ENCODE measurements around the gene ADAMTSL3. TPM values are rescaled to one million over a fixed set of nuclear protein-coding genes. Genes with fewer than 3 reads are reported as not detected.

The ADAMTSL3 gene
- total RNA-seq, 4 donors from 2014 or later: 4.9 to 8.8 (median 6.8) TPM

DNA sequence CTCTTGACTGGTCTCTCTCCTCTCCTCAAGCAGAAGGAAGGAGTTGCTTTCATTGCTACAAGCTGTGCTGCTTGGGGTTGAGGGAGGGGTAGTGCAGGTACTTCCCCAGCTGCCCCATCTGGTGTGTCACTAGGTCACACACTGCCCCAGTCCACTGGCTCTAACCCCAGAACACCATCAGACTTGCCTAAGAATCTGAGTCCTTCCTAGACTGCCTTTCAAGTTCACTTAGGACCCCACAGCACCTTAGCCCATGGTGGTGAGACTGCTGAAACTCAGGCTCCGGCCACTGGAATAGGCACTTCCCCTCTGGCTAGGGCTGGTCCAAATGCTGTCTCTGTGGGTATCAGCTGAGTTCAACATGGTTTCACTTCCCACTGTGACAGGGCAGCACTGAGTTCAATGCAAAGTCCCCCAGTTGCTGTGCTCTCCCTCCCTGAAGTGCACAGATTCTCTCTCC lies 301.9 kb downstream of the ADAMTSL3 start:
- no peak overlapping the region for H3K27ac ChIP-seq
- in situ Hi-C loops (cut with MboI; ENCODE audit: low pct_ligation_motif_present in 1 of 4, low pct_unique_long_range_greater_than_20kb in 1 of 4, low sequenced_read_pairs in 3 of 4): no loop called here
- no peak for TF ChIP-seq EP300 (IDR thresholded peaks at IDR 0.05; ENCODE audit: low read depth)
- TF ChIP-seq, protein P1, sequence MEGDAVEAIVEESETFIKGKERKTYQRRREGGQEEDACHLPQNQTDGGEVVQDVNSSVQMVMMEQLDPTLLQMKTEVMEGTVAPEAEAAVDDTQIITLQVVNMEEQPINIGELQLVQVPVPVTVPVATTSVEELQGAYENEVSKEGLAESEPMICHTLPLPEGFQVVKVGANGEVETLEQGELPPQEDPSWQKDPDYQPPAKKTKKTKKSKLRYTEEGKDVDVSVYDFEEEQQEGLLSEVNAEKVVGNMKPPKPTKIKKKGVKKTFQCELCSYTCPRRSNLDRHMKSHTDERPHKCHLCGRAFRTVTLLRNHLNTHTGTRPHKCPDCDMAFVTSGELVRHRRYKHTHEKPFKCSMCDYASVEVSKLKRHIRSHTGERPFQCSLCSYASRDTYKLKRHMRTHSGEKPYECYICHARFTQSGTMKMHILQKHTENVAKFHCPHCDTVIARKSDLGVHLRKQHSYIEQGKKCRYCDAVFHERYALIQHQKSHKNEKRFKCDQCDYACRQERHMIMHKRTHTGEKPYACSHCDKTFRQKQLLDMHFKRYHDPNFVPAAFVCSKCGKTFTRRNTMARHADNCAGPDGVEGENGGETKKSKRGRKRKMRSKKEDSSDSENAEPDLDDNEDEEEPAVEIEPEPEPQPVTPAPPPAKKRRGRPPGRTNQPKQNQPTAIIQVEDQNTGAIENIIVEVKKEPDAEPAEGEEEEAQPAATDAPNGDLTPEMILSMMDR (IDR thresholded peaks at IDR 0.05): no peak
- H3K27me3 ChIP-seq: no peaks in the 10 kb centered on the region
- intact Hi-C loops (cut with DNase I; ENCODE audit: low total_unique reads): no loop called here
- WGBS, 2 donors (ENCODE audit: low coverage in 1 of 2): 89% methylated on average over 1 of the region's 1 CpG; no CpG with 5 or more reads in 1 of the 2 donors
- DNase-seq: peak; percentile 33
- H3K4me3 ChIP-seq: no peak overlapping the region
- H3K9me3 ChIP-seq: no peaks in the 10 kb centered on the region
- H3K36me3 ChIP-seq: no peaks in the 10 kb centered on the region
- no peaks in the 10 kb centered on the region for H3K4me1 ChIP-seq

DNA sequence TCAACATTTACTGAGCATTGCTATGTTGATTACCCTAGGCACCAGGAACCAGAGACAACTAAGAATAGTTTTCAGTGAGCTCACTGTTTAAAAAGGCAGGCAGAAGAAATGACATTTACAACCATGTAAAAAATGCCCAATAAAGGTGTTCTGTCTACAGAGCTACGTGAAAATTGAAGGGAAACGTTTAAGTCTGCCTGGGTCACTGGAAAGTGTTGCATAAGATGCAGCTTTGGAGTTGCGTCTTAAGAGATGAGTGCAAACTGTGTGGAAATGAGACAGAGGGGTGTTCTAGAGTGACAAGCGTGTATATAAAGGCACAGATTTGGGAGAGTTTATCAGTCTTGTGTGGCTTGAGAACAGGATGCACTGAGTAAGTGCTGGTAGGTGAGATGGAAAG lies 303.0 kb downstream of the ADAMTSL3 start:
- H3K4me1 ChIP-seq: no peaks in the 10 kb centered on the region
- intact Hi-C loops (cut with DNase I; ENCODE audit: low total_unique reads): no loop called here
- in situ Hi-C loops (cut with MboI; ENCODE audit: low pct_ligation_motif_present in 1 of 4, low pct_unique_long_range_greater_than_20kb in 1 of 4, low sequenced_read_pairs in 3 of 4): no loop called here
- no peaks in the 10 kb centered on the region for H3K36me3 ChIP-seq
- no peaks in the 10 kb centered on the region for H3K27me3 ChIP-seq
- no peak overlapping the region for H3K4me3 ChIP-seq
- no peak for DNase-seq
- no peak overlapping the region for H3K27ac ChIP-seq
- WGBS, 2 donors (ENCODE audit: low coverage in 1 of 2): 61 to 67% methylated on average over 4 of the region's 4 CpGs
- TF ChIP-seq EP300 (IDR thresholded peaks at IDR 0.05; ENCODE audit: low read depth) (no peak), POLR2A (IDR thresholded peaks at IDR 0.05) (no peak), POLR2AphosphoS5 (IDR thresholded peaks at IDR 0.05) (no peak)
- TF ChIP-seq, protein P1 (IDR thresholded peaks at IDR 0.05): no peak
- H3K9me3 ChIP-seq: no peaks in the 10 kb centered on the region

DNA sequence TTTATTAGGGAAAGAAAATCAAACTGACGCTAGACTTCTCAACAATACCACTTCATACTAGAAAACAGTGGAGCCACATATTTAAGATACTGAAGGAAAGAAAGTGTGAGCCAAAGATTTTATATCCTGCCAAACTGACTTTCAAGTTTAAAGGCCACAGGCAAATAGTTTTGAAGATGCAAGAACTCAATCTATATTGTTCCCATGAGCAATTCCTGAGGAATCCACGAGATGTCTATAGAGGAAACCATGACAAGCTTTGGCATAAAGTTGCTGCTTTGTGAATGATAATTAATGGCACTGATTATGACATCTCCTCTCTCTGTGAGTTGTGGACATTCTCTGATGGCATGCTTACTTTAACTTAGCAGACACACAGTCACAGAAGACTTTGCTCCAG lies 305.6 kb downstream of the ADAMTSL3 start:
- H3K4me1 ChIP-seq: no peaks in the 10 kb centered on the region
- intact Hi-C loops (cut with DNase I; ENCODE audit: low total_unique reads) (no loop called here), in situ Hi-C loops (cut with MboI; ENCODE audit: low pct_ligation_motif_present in 1 of 4, low pct_unique_long_range_greater_than_20kb in 1 of 4, low sequenced_read_pairs in 3 of 4) (no loop called here)
- no peaks in the 10 kb centered on the region for H3K27me3 ChIP-seq
- no peaks in the 10 kb centered on the region for H3K9me3 ChIP-seq
- TF ChIP-seq, protein P1 (IDR thresholded peaks at IDR 0.05): no peak
- no peak for TF ChIP-seq POLR2AphosphoS5 (IDR thresholded peaks at IDR 0.05)
- TF ChIP-seq EP300 (IDR thresholded peaks at IDR 0.05; ENCODE audit: low read depth): no peak
- no peak for TF ChIP-seq POLR2A (IDR thresholded peaks at IDR 0.05)
- 75 to 78% methylated on average over 2 of the region's 2 CpGs for WGBS, 2 donors (ENCODE audit: low coverage in 1 of 2)
- H3K27ac ChIP-seq: no peak overlapping the region
- H3K4me3 ChIP-seq: no peak overlapping the region
- no peak for DNase-seq
- no peaks in the 10 kb centered on the region for H3K36me3 ChIP-seq

DNA sequence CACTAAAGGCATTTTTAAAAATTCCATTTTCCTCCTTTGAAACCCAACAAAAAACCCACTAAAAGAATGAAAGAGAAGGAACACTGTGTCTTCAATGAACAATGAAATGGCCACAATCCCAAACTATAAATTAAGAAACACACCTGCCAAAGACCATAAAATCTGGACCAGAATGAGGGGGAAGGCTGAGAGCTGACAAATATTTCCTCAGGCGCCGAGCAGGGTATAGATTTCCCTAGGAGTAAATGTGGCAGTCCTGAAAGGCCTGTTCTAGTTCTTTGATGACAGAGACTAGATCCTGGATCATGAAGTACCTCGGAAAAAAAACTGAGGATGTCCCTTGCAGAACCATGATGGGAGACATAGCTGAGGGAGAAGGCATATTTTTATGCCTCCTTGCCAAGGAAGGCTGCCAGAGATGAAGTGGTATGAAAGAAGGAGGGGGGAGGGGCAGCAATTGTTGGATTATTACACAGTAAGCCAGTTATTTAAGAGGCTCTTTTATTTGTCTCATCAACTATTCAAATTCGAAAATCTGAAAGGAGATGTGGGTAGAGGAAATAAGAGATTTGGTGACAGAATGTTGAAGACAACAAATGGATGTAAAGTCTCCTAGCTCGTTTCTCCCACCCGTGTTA lies 306.4 kb downstream of the ADAMTSL3 start:
- Histone ChIP-seq H3K9me3 (no peaks in the 10 kb centered on the region), H3K36me3 (no peaks in the 10 kb centered on the region), H3K4me3 (no peak overlapping the region), H3K27ac (no peak overlapping the region), H3K4me1 (no peaks in the 10 kb centered on the region), H3K27me3 (no peaks in the 10 kb centered on the region)
- in situ Hi-C loops (cut with MboI; ENCODE audit: low pct_ligation_motif_present in 1 of 4, low pct_unique_long_range_greater_than_20kb in 1 of 4, low sequenced_read_pairs in 3 of 4): no loop called here
- intact Hi-C loops (cut with DNase I; ENCODE audit: low total_unique reads): no loop called here
- 45 to 56% methylated on average over 4 to 6 of the region's 6 CpGs for WGBS, 2 donors (ENCODE audit: low coverage in 1 of 2)
- TF ChIP-seq POLR2AphosphoS5 (IDR thresholded peaks at IDR 0.05): no peak
- no peak for TF ChIP-seq EP300 (IDR thresholded peaks at IDR 0.05; ENCODE audit: low read depth)
- TF ChIP-seq POLR2A (IDR thresholded peaks at IDR 0.05): no peak
- TF ChIP-seq, protein P1 (IDR thresholded peaks at IDR 0.05): no peak
- DNase-seq: no peak

Measured in transverse colon (tissue), 4 donors.